ENCODE data around the gene SHISA9.

- no peak for TF ChIP-seq CTCF (IDR thresholded peaks at IDR 0.05)
- no peak for TF ChIP-seq POLR2AphosphoS5 (IDR thresholded peaks at IDR 0.05)
These were observed 202.6 kb downstream of the SHISA9 start for GRCh38 chr16:13103831-13104530.
